Activated naive CD8-positive, alpha-beta T cell (primary cell): ENCODE data around the gene TARP.
"Not testable (repeated sequence)": the region's sequence is repeated elsewhere in the genome, so short reads cannot be mapped to it uniquely, and the experiment has no call there.

Experiments used
- H3K27ac Mint-ChIP-seq: one replicate; pipeline ENCODE4 v1.8.0; 2021; ENCODE audit warnings: mixed read lengths
- H3K27me3 Mint-ChIP-seq: one replicate; pipeline ENCODE4 v1.8.0; 2021; ENCODE audit warnings: mixed read lengths
- H3K36me3 Mint-ChIP-seq: one replicate; pipeline ENCODE4 v1.8.0; 2021; ENCODE audit warnings: mixed read lengths
- H3K4me1 Mint-ChIP-seq: one replicate; pipeline ENCODE4 v1.8.0; 2021; ENCODE audit warnings: low read depth, mixed read lengths
- H3K4me3 Mint-ChIP-seq: one replicate; pipeline ENCODE4 v1.8.0; 2021; ENCODE audit warnings: mild to moderate bottlenecking, mixed read lengths
- H3K9me3 Mint-ChIP-seq: one replicate; pipeline ENCODE4 v1.8.0; 2021; ENCODE audit warnings: low read depth, mixed read lengths

TARP gene

GRCh38 chr7:38283107-38283506 is 9.7 kb upstream of the TARP start:
- H3K4me3 Mint-ChIP-seq: no peak overlapping the region
- no peaks in the 10 kb centered on the region for H3K9me3 Mint-ChIP-seq
- H3K27me3 Mint-ChIP-seq: no peaks in the 10 kb centered on the region
- H3K36me3 Mint-ChIP-seq: no peaks in the 10 kb centered on the region
- no peaks in the 10 kb centered on the region for H3K4me1 Mint-ChIP-seq
- no peak overlapping the region for H3K27ac Mint-ChIP-seq

- no peak overlapping the region for H3K27ac Mint-ChIP-seq
- H3K27me3 Mint-ChIP-seq: no peaks in the 10 kb centered on the region
- no peak overlapping the region for H3K4me3 Mint-ChIP-seq
- H3K4me1 Mint-ChIP-seq: no peaks in the 10 kb centered on the region
- H3K36me3 Mint-ChIP-seq: no peaks in the 10 kb centered on the region
- no peaks in the 10 kb centered on the region for H3K9me3 Mint-ChIP-seq
Measured at GRCh38 chr7:38282081-38282480, 8.6 kb upstream of the TARP start.

- Mint-ChIP-seq H3K4me3 (no peak overlapping the region), H3K9me3 (no peaks in the 10 kb centered on the region), H3K36me3 (no peaks in the 10 kb centered on the region), H3K4me1 (no peaks in the 10 kb centered on the region), H3K27me3 (no peaks in the 10 kb centered on the region), H3K27ac (no peak overlapping the region)
Measured at GRCh38 chr7:38281266-38281665, 7.8 kb upstream of the TARP start.

- H3K4me3 Mint-ChIP-seq: no peak overlapping the region
- no peaks in the 10 kb centered on the region for H3K4me1 Mint-ChIP-seq
- H3K36me3 Mint-ChIP-seq: no peaks in the 10 kb centered on the region
- no peaks in the 10 kb centered on the region for H3K9me3 Mint-ChIP-seq
- no peaks in the 10 kb centered on the region for H3K27me3 Mint-ChIP-seq
- no peak overlapping the region for H3K27ac Mint-ChIP-seq
Measured at GRCh38 chr7:38280707-38281106, 7.3 kb upstream of the TARP start.

GRCh38 chr7:38280000-38280399 is 6.6 kb upstream of the TARP start:
- no peaks in the 10 kb centered on the region for H3K9me3 Mint-ChIP-seq
- no peaks in the 10 kb centered on the region for H3K36me3 Mint-ChIP-seq
- H3K4me3 Mint-ChIP-seq: no peak overlapping the region
- no peaks in the 10 kb centered on the region for H3K27me3 Mint-ChIP-seq
- H3K4me1 Mint-ChIP-seq: no peaks in the 10 kb centered on the region
- no peak overlapping the region for H3K27ac Mint-ChIP-seq

GRCh38 chr7:38276096-38276877 is 2.9 kb upstream of the TARP start:
- Mint-ChIP-seq H3K27me3 (no peaks in the 10 kb centered on the region), H3K9me3 (no peaks in the 10 kb centered on the region), H3K4me1 (no peaks in the 10 kb centered on the region), H3K27ac (no peak overlapping the region), H3K4me3 (peak overlapping the region; percentile 61), H3K36me3 (no peaks in the 10 kb centered on the region)

GRCh38 chr7:38274927-38275620 is 1.6 kb upstream of the TARP start:
- H3K9me3 Mint-ChIP-seq: no peaks in the 10 kb centered on the region
- H3K27me3 Mint-ChIP-seq: no peaks in the 10 kb centered on the region
- H3K4me1 Mint-ChIP-seq: no peaks in the 10 kb centered on the region
- H3K4me3 Mint-ChIP-seq: no peak overlapping the region
- H3K36me3 Mint-ChIP-seq: no peaks in the 10 kb centered on the region
- H3K27ac Mint-ChIP-seq: no peak overlapping the region

GRCh38 chr7:38274486-38274885 is 1.1 kb upstream of the TARP start:
- no peaks in the 10 kb centered on the region for H3K36me3 Mint-ChIP-seq
- no peaks in the 10 kb centered on the region for H3K27me3 Mint-ChIP-seq
- H3K9me3 Mint-ChIP-seq: no peaks in the 10 kb centered on the region
- H3K4me1 Mint-ChIP-seq: no peaks in the 10 kb centered on the region
- no peak overlapping the region for H3K4me3 Mint-ChIP-seq
- no peak overlapping the region for H3K27ac Mint-ChIP-seq

GRCh38 chr7:38270405-38270804 is 3.0 kb downstream of the TARP start:
- H3K9me3 Mint-ChIP-seq, H3K27me3 Mint-ChIP-seq, H3K4me1 Mint-ChIP-seq, H3K36me3 Mint-ChIP-seq, H3K27ac Mint-ChIP-seq, H3K4me3 Mint-ChIP-seq: not testable (repeated sequence)

GRCh38 chr7:38269704-38270346 is 3.6 kb downstream of the TARP start:
- H3K27me3 Mint-ChIP-seq, H3K9me3 Mint-ChIP-seq, H3K27ac Mint-ChIP-seq, H3K4me3 Mint-ChIP-seq, H3K36me3 Mint-ChIP-seq, H3K4me1 Mint-ChIP-seq: not testable (repeated sequence)

- not testable (repeated sequence) for H3K27ac Mint-ChIP-seq, H3K4me1 Mint-ChIP-seq, H3K36me3 Mint-ChIP-seq, H3K27me3 Mint-ChIP-seq, H3K9me3 Mint-ChIP-seq, H3K4me3 Mint-ChIP-seq
Measured at GRCh38 chr7:38265958-38266357, 7.5 kb downstream of the TARP start.

- peak overlapping the region; percentile 10 for H3K27ac Mint-ChIP-seq
- H3K4me3 Mint-ChIP-seq, H3K27me3 Mint-ChIP-seq, H3K36me3 Mint-ChIP-seq, H3K4me1 Mint-ChIP-seq, H3K9me3 Mint-ChIP-seq: not testable (repeated sequence)
Measured at GRCh38 chr7:38264602-38265001, 8.8 kb downstream of the TARP start.

GRCh38 chr7:38263274-38263673 is 10.2 kb downstream of the TARP start:
- not testable (repeated sequence) for H3K4me3 Mint-ChIP-seq

GRCh38 chr7:38262545-38262944 is 10.9 kb downstream of the TARP start:
- no peak overlapping the region for H3K4me3 Mint-ChIP-seq
- no peak overlapping the region for H3K27ac Mint-ChIP-seq

More at GRCh38 chr7:38263274-38263673, 10.2 kb downstream of the TARP start:
- not testable (repeated sequence) for H3K9me3 Mint-ChIP-seq, H3K4me1 Mint-ChIP-seq, H3K27ac Mint-ChIP-seq, H3K36me3 Mint-ChIP-seq, H3K27me3 Mint-ChIP-seq

GRCh38 chr7:38262026-38262425 is 11.4 kb downstream of the TARP start:
- H3K4me3 Mint-ChIP-seq, H3K36me3 Mint-ChIP-seq, H3K9me3 Mint-ChIP-seq, H3K27me3 Mint-ChIP-seq, H3K4me1 Mint-ChIP-seq, H3K27ac Mint-ChIP-seq: not testable (repeated sequence)

More at GRCh38 chr7:38262545-38262944, 10.9 kb downstream of the TARP start:
- no peaks in the 10 kb centered on the region for H3K36me3 Mint-ChIP-seq
- H3K27me3 Mint-ChIP-seq: no peaks in the 10 kb centered on the region
- no peaks in the 10 kb centered on the region for H3K9me3 Mint-ChIP-seq
- no peaks in the 10 kb centered on the region for H3K4me1 Mint-ChIP-seq
